ENCODE results near the gene OR9A4.

OR9A4 gene

GRCh38 chr7:141945356-141945755 lies 29.2 kb downstream of the OR9A4 start:
- peak; percentile 89 for DNase-seq (ENCODE audit: low read depth, low spot score)
- peak overlapping the region; percentile 79 for H3K27ac ChIP-seq

GRCh38 chr7:141946796-141947195 lies 30.6 kb downstream of the OR9A4 start, which contains the start of gene CLEC5A:
Gene CLEC5A (minus strand): TSS chr7:141946974. CDS start chr7:141946292, 682 bp downstream.
- H3K27ac ChIP-seq, result peak within 1 kb of the TSS; percentile 79
- no peak for DNase-seq (ENCODE audit: low read depth, low spot score)

- DNase-seq (ENCODE audit: low read depth, low spot score), result no peak
- H3K27ac ChIP-seq, result no peak overlapping the region
These were observed 32.8 kb downstream of the OR9A4 start for GRCh38 chr7:141949021-141949420.

GRCh38 chr7:141949451-141949850 lies 33.3 kb downstream of the OR9A4 start:
- no peak for DNase-seq (ENCODE audit: low read depth, low spot score)
- no peak overlapping the region for H3K27ac ChIP-seq

DNA sequence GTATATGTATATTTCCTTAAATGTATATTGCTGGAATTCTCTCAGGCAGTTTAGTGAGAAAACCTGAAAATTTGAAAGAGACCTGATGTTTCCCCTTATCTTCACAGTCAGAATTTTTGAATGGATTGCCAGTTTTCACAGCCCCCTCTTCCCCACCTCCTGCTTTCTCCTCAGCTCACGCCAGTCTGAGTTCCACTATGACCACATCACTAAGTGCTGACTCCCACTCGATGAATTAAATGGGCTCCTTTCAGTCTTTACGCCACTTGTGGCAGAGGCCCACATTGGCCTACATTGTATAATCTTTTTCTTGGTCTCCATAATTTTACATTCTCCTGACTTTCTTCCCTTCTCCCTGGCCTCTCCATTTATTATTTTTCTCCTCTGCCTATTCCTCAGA lies 33.7 kb downstream of the OR9A4 start:
- no peak for DNase-seq (ENCODE audit: low read depth, low spot score)

DNA sequence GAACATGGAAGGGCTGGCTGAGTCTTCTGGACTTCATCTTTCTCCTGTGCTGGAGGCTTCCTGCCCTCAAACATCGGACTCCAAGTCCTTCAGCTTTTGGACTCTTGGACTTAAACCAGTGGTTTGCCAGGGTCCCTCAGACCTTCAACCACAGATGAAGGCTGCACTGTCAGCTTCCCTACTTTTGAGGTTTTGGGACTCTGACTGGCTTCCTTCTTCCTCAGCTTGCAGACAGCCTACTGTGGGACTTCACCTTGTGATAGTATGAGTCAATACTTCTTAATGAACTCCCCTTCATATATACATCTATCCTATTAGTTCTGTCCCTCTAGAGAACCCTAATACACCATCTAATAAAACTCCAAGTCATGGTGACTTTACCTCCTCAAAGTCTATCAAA lies 34.6 kb downstream of the OR9A4 start:
- H3K27ac ChIP-seq, result no peak overlapping the region
- DNase-seq (ENCODE audit: low read depth, low spot score), result no peak

More for the DNA sequence above, 33.7 kb downstream of the OR9A4 start:
- H3K27ac ChIP-seq, result no peak overlapping the region

- H3K27ac ChIP-seq, result no peak overlapping the region
- no peak for DNase-seq (ENCODE audit: low read depth, low spot score)
These were observed 36.3 kb downstream of the OR9A4 start for GRCh38 chr7:141952461-141952860.

DNA sequence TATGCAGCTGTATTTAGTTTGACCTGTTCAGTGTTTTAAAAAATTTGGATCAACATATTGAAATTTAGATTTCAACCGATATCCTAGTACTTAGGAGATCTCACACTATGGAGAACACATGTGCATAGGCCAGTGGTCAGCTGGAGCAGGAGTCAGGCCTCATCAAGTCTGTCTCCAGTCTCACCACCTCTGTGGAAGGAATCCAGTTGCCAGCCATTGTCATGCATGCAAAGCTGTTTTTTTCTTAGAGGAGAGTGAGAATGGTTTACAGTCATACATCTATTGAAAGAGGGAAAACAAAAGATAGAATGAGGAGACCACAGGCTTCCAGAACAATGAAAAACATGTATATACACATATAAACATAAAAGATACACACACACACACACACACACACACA lies 38.1 kb downstream of the OR9A4 start:
- H3K27ac ChIP-seq, result no peak overlapping the region
- DNase-seq (ENCODE audit: low read depth, low spot score), result no peak

DNA sequence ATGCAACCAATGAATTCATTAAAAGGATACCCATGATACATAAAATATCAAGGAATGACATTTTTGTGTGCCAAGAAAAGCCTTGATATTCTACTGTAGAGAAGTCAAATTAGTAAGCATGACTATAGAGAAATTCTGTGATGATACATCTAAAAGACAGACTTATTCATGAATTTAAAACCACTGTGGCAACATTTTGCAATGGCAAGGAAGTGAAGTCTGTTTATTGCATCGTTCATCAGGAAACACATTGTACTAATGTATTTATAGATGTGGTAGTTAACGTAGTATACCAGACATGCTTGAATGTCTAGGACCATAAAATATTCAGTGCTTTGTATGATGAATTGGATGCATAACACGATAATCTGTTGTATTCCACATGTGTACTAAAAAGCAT lies 39.9 kb downstream of the OR9A4 start:
- peak; percentile 60 for DNase-seq (ENCODE audit: low read depth, low spot score)
- peak overlapping the region; percentile 65 for H3K27ac ChIP-seq

- H3K27ac ChIP-seq, result no peak overlapping the region
- no peak for DNase-seq (ENCODE audit: low read depth, low spot score)
These were observed 44.7 kb downstream of the OR9A4 start for GRCh38 chr7:141960687-141961422.

Measured in epithelial cell of prostate (primary cell).